Esophagus squamous epithelium (tissue), 5 donors: ENCODE data around the gene ADAM22. TPM values are rescaled to one million over a fixed set of nuclear protein-coding genes. Genes with fewer than 3 reads are reported as not detected.

ENCODE experiments used
- DNase-seq: peaks from one replicate; lab custom pipeline; 2025; lab: John Stamatoyannopoulos, UW
- H3K27ac ChIP-seq, 4 donors: fragments of 200-600 bp; sonication (generic); one replicate each; pipeline ENCODE4 v1.5.1; 2016 to 2019; ENCODE audit warnings: mild to moderate bottlenecking in 1 of 4
- H3K27me3 ChIP-seq, 4 donors: fragments of 200-600 bp; sonication (generic); 1 replicate in 3 of 4; 2 replicates in 1 of 4; pipeline versions ENCODE4 v1.5.1 to v1.6.0; 2017 to 2021; ENCODE audit warnings: antibody characterized with exemption in 1 of 4
- H3K36me3 ChIP-seq, 3 donors: fragments of 200-600 bp; sonication (generic); one replicate each; pipeline ENCODE4 v1.5.1; 2016 to 2019
- H3K4me1 ChIP-seq, 3 donors: fragments of 200-600 bp; sonication (generic); one replicate each; pipeline ENCODE4 v1.5.1; 2017 to 2019
- H3K4me3 ChIP-seq, 4 donors: fragments of 200-600 bp; sonication (generic); 1 replicate in 3 of 4; 2 replicates in 1 of 4; pipeline ENCODE4 v1.5.1; 2016 to 2019; ENCODE audit warnings: mild to moderate bottlenecking in 2 of 4, moderate library complexity in 1 of 4
- H3K9me3 ChIP-seq, 3 donors: fragments of 200-600 bp; sonication (generic); one replicate each; pipeline ENCODE4 v1.5.1; 2016 to 2019
- CTCF ChIP-seq, 6 experiments: fragments of 450-650 bp in 4 of 6; fragments of 200-600 bp in 2 of 6; sonication (generic) in 2 of 6; IDR thresholded peaks; one replicate each; pipeline ENCODE4 v1.5.1; 2016 to 2019; ENCODE audit warnings: antibody characterized with exemption in 6 of 6, mild to moderate bottlenecking in 4 of 6, moderate library complexity in 4 of 6
- POLR2A ChIP-seq, 4 donors: fragments of 450-650 bp; IDR thresholded peaks; one replicate each; pipeline ENCODE4 v1.6.1; 2017; ENCODE audit warnings: antibody characterized with exemption in 4 of 4, mild to moderate bottlenecking in 4 of 4, moderate library complexity in 3 of 4
- WGBS, 2 donors: methylation state at CpG; one replicate each; pipeline ENCODE4 v1.1.5; 2018; 5-methylcytosine and 5-hydroxymethylcytosine counted together
- intact Hi-C: fragments of 100-400 bp; cut with DNase I; formaldehyde crosslinking; loops from one replicate; pipeline ENCODE4 v1.15.0; 2022
- total RNA-seq, 4 donors: library from RNA; depleted of rRNA; stranded (reverse); fragments of >200 nt; gene quantifications; one replicate each; pipeline ENCODE4 v1.1.0, GENCODE V29; 2016
- donor health status: DM: yes; HTN: yes; CAD: no.

Gene ADAM22
- total RNA-seq, 4 donors from 2014 or later: 0.61 to 1.4 (median 1.1) TPM

- no peak for DNase-seq
- no peak overlapping the region for H3K4me3 ChIP-seq
These were observed 270.6 kb downstream of the ADAM22 start for GRCh38 chr7:88204525-88205110.

GRCh38 chr7:88205179-88205578, 271.1 kb downstream of the ADAM22 start:
- TF ChIP-seq POLR2A (IDR thresholded peaks at IDR 0.05) (no peak), CTCF (IDR thresholded peaks at IDR 0.05) (no peak)
- no peaks in the 10 kb centered on the region for H3K4me1 ChIP-seq
- H3K9me3 ChIP-seq: no peaks in the 10 kb centered on the region
- no peak for DNase-seq
- H3K36me3 ChIP-seq: peaks cover 6 to 89% (median 49%) of the 10 kb centered on the region in 3 donors
- intact Hi-C loops: no loop called here
- no peaks in the 10 kb centered on the region for H3K27me3 ChIP-seq
- no peak overlapping the region for H3K4me3 ChIP-seq
- no peak overlapping the region for H3K27ac ChIP-seq

More at GRCh38 chr7:88204525-88205110, 270.6 kb downstream of the ADAM22 start:
- no peaks in the 10 kb centered on the region for H3K4me1 ChIP-seq
- no peak overlapping the region for H3K27ac ChIP-seq
- peaks cover 6 to 83% (median 47%) of the 10 kb centered on the region in 3 donors for H3K36me3 ChIP-seq
- 91 to 100% methylated on average over 3 of the region's 3 CpGs for WGBS, 2 donors
- no peaks in the 10 kb centered on the region for H3K9me3 ChIP-seq
- H3K27me3 ChIP-seq: no peaks in the 10 kb centered on the region
- TF ChIP-seq CTCF (IDR thresholded peaks at IDR 0.05) (no peak), POLR2A (IDR thresholded peaks at IDR 0.05) (no peak)
- intact Hi-C loops: no loop called here

- peaks cover 6 to 96% (median 49%) of the 10 kb centered on the region in 3 donors for H3K36me3 ChIP-seq
These were observed 272.2 kb downstream of the ADAM22 start for GRCh38 chr7:88206254-88206653.

GRCh38 chr7:88208521-88208920, 274.5 kb downstream of the ADAM22 start:
- Histone ChIP-seq H3K36me3 (peaks cover 6 to 100% (median 49%) of the 10 kb centered on the region in 3 donors), H3K4me3 (no peak overlapping the region), H3K4me1 (no peaks in the 10 kb centered on the region), H3K27ac (no peak overlapping the region), H3K27me3 (no peaks in the 10 kb centered on the region), H3K9me3 (no peaks in the 10 kb centered on the region)
- DNase-seq: no peak
- WGBS, 2 donors: 93% methylated on average over 3 of the region's 3 CpGs
- TF ChIP-seq POLR2A (IDR thresholded peaks at IDR 0.05) (no peak), CTCF (IDR thresholded peaks at IDR 0.05) (no peak)
- intact Hi-C loops: no loop called here

More at GRCh38 chr7:88206254-88206653, 272.2 kb downstream of the ADAM22 start:
- H3K27me3 ChIP-seq: no peaks in the 10 kb centered on the region
- H3K4me3 ChIP-seq: no peak overlapping the region
- 66 to 78% methylated on average over 4 of the region's 4 CpGs for WGBS, 2 donors
- no peak for DNase-seq
- H3K9me3 ChIP-seq: no peaks in the 10 kb centered on the region
- intact Hi-C loops: no loop called here
- H3K27ac ChIP-seq: no peak overlapping the region
- H3K4me1 ChIP-seq: no peaks in the 10 kb centered on the region
- TF ChIP-seq POLR2A (IDR thresholded peaks at IDR 0.05) (no peak), CTCF (IDR thresholded peaks at IDR 0.05) (no peak)

GRCh38 chr7:88212918-88213317, 278.9 kb downstream of the ADAM22 start:
- H3K36me3 ChIP-seq: peaks cover 0 to 90% (median 24%) of the 10 kb centered on the region in 3 donors
- 50 to 86% methylated on average over 1 of the region's 1 CpG for WGBS, 2 donors

More at GRCh38 chr7:88212918-88213317, 278.9 kb downstream of the ADAM22 start:
- no peak overlapping the region for H3K27ac ChIP-seq
- H3K4me1 ChIP-seq: peaks cover 1 to 15% (median 4%) of the 10 kb centered on the region in 3 donors
- no peaks in the 10 kb centered on the region for H3K9me3 ChIP-seq
- intact Hi-C loops: no loop called here
- no peak for TF ChIP-seq CTCF (IDR thresholded peaks at IDR 0.05)
- TF ChIP-seq POLR2A (IDR thresholded peaks at IDR 0.05): no peak
- no peaks in the 10 kb centered on the region for H3K27me3 ChIP-seq
- no peak for DNase-seq
- no peak overlapping the region for H3K4me3 ChIP-seq
